C4-2B (cell line): ENCODE data around the gene GGA3.

Source experiments
- H3K27ac ChIP-seq: fragments of 450-650 bp; 2 replicates; pipeline ENCODE4 v1.5.1; 2017
- CTCF ChIP-seq: fragments of 450-650 bp; conservative IDR thresholded peaks from 2 replicates; pipeline ENCODE4 v1.5.1; 2017; ENCODE audit warnings: mild to moderate bottlenecking
- ZFX ChIP-seq: fragments of 450-650 bp; IDR thresholded peaks from 2 replicates; pipeline ENCODE4 v1.6.1; 2017

Gene GGA3

GRCh38 chr17:75199886-75200618 is 61.4 kb downstream of the GGA3 start:
- no peak overlapping the region for H3K27ac ChIP-seq
- TF ChIP-seq CTCF (no peak), ZFX (no peak)

GRCh38 chr17:75194879-75195278 is 66.5 kb downstream of the GGA3 start:
- H3K27ac ChIP-seq, result no peak overlapping the region
- no peak for TF ChIP-seq CTCF
- no peak for TF ChIP-seq ZFX

GRCh38 chr17:75191584-75191983 is 69.8 kb downstream of the GGA3 start:
- H3K27ac ChIP-seq, result no peak overlapping the region
- TF ChIP-seq ZFX (no peak), CTCF (no peak)

GRCh38 chr17:75188614-75189013 is 72.8 kb downstream of the GGA3 start:
- H3K27ac ChIP-seq, result no peak overlapping the region
- no peak for TF ChIP-seq ZFX
- no peak for TF ChIP-seq CTCF
